Activated CD4-positive, alpha-beta T cell treated with anti-CD3 and anti-CD28 coated beads, Interleukin-2, Interleukin-4, amounts not matched to agents 100 ng/mL and 50 ng/mL, durations not matched to agents 16 hours and 8 hours (primary cell): ENCODE results near the gene MGMT.

Source experiments
- DNase-seq: peaks from one replicate; pipeline ENCODE4 v3.0.0-alpha.2; 2020; ENCODE audit warnings: low spot score

MGMT gene

DNA sequence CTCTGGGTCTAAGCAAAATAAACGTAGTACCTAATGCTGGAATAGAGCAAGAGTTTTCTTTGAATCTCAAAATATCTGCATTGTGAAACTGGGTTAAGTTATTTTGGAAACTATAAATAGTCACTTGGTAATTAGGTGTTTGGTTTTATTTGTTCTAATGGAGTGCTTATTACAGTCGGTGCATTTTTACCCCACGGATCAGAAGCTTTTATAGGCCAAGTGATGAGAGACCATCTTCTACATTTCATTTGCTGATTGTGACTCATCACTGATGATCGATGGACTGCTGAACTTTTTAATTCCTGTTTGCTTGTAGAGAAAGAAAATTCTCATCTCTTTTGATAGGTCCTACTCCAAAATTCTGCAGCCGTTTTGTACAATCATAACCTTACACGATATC, 28.2 kb downstream of the MGMT start:
- DNase-seq = no peak

DNA sequence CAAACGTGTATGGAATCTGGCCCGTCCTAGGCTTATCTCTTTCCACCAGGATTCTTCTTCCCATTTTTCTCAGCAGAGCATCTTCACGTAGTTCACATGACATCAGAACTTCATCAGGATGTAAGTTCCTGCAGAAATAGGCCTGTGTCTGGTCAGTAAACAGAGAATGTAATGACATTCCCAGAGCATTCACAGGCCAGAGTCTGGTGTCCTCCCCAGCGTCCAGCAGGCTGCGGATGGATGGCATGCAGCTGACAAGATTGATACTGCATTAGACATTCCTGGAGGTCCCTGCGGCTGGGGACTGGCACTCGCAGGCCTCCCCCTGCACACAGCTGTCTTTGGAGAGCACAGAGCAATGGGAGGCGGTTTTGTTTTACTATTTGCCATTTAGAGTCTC, 28.7 kb downstream of the MGMT start:
- no peak for DNase-seq

DNA sequence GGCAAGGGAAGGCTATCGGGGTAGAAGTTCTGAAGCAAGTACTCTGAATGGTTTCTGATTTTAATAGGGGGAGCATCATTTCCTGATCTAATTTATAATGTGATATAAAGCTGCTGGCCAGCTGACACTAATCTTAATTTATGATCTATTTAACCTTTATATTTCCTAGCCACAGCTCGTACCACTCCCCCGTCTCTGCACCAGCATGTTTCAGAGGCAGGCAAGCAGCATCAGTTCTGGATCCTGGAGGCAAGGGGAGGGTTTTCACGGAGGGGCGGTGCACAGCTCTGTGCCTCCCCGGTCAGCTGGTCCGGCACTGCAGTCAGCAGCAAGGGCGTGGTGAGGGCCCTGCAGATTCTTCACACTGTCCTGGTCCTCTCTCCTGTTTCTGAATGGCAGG, 30.0 kb downstream of the MGMT start:
- DNase-seq = no peak

DNA sequence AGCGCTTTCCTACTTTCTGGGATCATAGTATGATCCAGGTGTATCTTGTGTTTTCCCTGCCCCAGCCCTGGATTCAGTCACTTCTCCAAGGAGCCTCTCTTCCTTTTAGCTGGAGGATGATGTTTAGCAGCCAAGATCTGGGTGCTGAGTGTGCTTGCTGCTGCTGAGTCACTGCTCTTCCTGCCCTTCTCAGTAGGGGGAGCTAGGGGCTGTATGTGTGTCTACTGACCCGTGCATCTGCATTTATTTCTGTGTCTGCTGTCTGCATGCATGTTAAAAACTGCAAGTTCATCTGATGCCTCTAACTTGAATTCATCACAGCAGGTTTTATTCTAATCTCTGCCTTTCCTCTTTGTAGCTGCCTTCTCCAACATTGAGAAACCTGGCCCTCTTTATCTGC, 31.6 kb downstream of the MGMT start:
- no peak for DNase-seq

DNA sequence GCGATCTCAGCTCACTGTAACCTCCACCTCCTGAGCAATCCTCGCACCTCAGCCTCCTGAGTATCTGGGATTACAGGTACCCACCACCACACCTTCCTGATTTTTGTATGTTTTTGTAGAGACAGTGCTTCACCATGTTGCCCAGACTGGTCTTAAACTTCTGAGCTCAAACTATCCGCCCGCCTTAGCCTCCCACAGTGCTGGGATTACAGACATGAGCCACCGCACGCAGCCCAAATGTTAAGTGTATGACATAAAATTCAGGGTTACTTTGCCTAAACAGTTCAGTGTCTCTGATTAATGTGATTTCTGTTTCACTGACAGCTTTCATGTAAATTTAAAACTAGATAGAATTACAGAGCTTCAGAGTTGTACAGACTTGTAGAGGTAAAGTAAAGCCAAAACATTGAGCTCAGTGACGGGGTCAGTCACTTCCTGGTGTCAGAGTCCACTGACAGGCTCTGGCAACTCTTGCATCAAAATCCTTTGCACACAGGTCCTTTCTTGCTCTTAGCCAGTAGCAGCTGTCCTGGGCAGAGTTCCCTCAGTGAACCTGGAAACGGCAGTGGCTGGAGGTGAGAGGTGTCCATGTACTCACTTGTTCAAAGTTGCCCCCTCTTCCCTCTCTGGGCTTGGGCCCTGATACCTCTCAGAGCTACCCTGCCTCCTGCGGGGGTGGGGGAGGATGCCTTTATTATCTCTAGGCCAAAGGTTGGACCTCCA, 33.7 kb downstream of the MGMT start:
- no peak for DNase-seq

DNA sequence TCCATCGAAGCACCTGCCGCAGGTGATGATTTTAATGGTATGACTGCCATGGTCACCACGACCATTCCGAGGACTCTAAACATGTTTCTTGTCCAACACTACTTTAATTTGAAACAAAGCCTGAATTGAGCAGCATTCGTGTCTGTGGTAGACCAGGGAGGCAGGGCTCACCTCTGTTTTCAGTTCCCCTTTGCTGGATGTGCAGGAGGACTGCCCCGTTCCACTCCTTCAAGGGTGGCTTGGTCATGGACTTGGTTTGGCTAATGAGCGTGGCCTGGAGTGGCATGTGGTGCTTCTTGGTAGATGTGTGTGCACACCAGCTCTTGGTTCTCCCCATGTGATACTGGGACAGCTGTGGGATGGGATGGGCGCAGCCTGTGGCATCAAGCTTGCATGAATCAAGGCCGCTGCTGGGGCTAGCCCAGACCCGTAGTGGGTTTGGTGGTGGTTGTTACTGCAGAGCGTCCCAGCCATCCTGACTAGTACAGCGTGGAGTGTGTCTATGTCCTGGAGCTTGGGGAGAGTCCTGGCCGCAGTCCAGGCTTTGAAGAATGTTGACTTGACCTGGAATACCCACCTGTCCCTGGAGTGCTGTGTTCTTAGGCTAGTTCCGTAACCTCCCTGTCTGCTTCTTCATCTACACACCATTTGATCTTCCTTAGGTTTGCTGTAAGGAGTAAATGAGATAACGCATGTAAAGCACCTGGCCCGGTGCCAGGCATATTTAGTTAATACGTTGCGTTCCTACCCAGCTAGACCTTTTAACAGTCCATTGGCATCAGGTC, 34.8 kb downstream of the MGMT start:
- DNase-seq = no peak

DNA sequence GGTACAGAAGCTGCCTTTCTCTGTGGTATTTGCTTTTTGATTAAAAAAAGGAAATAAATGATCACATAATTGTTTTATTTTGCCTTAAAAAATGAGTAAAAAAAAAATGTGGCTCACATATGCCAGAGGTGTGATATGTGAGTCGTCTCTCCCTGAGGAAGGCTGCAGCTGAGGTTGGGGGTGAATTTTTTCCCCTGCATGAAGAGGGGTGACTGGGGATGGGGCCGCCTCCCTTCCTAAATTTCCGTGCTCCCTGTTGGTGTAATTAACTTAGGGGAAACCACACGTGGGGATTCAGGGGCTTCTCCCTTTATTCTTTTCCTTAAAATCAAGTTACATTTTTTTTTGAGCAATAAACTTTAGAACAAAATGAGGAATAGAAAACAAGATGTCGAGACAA, 35.4 kb downstream of the MGMT start:
- DNase-seq = no peak

DNA sequence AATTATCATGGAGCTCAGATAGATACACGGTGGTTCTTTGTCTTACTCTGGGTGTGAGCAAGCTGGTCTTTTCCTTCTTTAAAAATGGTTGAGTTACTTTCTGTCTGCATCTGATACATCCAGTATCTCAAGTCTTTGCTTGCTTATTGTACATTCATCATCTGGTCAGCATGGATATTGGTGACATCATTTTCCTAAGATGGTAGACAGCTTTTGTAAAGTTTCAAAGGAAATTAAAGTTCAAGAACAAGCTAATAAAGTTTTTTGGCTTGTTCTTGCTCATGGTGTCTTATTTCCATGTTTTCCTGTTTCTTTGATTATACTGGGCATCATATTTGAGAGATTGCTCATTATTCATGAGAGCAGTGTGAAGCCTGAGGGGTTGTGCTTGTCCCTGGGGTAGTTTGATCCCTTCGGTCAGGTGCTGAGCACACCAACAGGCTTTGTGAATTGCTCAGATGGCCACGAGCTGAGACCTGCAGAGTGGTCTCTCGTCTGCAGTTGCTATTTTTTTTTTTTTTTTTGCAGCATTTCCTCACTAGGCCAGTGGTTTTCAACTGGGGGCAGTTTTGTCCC, 38.5 kb downstream of the MGMT start:
- DNase-seq = no peak

DNA sequence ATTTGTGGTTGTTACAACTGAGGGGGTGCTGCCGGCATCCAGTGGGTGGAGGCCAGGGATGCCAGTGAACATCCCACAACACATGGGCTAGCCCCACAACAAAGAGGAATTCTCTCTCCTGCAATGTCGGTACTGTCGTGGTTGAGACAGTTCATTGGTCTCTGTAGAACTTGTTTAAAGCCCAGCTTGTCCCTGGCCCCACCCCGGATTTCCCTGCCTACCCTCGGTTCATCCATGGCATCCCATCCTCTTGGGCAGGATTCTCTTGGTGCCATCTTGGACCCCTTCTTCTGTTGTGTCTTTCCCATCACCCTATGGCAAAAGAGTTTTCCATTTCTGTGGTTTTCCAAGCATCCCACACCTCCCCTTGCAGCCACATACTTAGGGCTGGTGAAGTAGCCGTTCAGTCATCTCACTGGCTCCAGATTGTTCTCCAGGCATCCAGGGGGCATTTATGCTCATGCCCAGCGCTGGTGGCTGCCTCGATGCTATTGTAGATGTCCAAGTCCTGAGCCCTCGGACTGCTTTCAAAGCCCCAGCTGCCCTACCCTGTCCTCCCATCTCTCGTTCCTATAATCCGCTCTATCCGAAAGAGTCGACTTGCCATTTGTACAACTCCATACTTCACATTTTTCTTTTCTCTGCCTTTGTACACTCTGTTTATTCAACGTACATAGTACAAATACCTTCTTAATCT, 39.2 kb downstream of the MGMT start:
- no peak for DNase-seq

DNA sequence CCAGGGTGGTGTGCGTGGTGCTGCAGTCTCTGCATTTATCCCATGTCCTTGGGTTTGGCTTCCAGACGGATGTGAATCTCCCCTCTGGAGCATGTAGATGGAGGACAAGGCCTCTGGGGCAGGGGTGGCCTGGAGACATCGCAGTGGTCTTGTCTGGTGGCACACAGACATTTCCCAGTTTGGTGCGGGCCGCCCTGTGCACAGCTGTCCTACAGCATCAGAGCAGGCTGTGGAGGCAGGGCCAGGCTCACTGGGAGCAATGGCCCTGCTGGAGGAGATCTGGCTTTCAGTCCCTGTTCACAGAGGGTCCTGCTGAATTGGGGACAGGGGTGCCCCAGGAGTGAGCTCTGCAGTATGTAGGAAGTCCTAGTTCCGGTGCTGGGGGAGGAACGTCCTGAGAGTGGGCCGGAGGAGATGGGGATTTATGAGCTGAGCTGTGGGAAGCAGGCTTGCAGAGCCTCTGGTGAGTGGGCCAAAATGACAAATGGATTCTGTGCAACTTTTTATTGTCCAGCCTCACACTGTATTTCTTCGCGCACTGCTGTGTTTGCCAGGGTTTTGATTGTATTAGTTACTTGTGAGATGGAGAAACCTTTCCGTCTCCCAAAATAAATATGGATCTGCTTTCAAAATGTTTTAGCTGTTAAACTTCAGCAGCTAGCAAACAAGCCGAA, 40.3 kb downstream of the MGMT start:
- no peak for DNase-seq

DNA sequence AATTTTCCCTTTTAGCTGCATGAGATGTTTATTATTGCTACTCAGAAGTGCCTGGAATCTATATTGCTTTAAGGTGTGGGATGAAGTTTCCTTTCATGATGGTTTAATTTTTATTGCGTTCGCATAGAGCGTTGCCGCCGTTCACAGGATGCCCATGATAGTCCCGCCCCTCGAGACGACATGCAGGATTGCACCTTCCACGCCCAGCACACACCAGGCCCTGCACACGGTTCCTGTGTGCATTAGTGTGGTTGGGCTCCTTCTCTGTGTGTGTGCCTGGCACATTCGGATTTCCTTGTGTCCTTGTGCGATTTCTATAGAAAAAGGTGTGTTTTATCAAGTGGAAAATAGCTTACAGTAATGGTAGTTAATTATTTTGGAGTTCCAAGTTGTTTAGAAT, 42.1 kb downstream of the MGMT start:
- DNase-seq = no peak

DNA sequence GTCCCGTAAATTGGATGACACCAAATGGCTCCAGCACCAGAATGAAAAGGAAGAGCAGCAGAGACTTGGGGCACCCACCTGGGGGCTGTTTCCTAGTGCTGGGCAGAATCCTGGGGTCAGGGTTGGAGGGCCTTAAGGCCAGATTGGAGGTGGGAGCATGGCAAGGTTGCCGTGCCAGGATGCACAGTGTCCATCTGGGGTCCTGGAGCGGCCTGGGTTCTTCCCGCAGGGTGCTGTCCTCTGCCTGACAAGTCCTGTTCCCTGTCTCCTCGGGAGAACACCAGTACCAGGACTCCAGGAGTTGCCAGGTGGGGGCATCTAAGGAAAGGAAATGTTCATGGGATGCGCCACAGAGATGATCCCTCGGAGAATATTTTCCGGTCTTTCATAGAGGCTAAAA, 42.8 kb downstream of the MGMT start:
- no peak for DNase-seq

DNA sequence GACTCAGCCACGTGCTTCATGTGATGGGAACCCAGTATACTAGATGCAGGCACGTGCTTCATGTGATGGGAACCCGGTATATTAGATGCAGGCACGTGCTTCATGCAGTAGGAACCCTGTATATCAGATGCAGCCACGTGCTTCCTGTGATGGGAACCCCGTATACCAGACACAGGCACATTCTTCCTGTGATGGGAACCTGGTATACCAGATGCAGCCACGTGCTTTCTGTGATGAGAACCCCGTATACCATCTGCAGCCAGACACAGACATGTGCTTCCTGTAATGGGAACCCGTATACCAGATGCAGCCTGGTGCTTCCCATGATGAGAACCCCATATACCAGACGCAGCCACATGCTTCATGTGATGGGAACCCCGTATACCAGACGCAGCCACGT, 44.0 kb downstream of the MGMT start:
- DNase-seq = no peak

DNA sequence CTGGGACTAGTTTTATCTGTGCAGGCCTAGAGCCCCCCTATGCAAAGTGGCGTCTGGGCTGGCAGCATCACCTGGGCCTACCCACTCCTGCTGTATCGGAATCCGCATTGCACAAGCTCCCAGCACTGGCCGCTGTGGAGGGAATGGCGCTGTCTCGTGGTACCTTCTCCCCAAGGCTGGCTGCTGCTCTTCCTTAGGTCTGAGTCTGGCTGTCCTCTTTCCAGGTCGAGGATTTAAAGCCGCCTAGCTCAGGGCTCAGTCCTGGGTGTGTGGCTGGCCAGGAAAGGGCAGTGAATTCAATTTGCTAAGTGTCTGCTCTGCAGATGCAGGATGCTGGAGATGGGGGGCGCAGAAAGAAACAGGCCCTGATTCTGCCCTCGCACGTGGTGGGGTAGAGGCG, 44.7 kb downstream of the MGMT start:
- no peak for DNase-seq

DNA sequence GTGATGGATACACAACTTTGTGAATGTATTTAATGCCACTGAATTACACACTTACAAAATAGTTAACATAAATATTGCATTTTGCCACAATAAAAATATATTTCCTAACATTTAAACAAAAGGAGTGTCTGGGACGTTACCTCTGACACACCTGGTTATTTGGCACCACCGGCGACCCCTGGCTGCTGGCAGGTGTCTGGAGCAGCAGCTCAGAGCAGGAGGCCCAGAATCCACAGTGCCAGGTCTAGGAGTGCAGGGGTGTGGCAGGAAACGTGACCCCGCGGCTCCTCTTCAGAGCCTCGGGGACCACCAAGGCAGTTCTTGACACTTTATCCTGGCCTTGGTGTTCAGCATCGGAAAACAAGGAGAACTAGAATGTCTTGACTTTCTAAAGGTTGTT, 46.3 kb downstream of the MGMT start:
- DNase-seq = no peak

DNA sequence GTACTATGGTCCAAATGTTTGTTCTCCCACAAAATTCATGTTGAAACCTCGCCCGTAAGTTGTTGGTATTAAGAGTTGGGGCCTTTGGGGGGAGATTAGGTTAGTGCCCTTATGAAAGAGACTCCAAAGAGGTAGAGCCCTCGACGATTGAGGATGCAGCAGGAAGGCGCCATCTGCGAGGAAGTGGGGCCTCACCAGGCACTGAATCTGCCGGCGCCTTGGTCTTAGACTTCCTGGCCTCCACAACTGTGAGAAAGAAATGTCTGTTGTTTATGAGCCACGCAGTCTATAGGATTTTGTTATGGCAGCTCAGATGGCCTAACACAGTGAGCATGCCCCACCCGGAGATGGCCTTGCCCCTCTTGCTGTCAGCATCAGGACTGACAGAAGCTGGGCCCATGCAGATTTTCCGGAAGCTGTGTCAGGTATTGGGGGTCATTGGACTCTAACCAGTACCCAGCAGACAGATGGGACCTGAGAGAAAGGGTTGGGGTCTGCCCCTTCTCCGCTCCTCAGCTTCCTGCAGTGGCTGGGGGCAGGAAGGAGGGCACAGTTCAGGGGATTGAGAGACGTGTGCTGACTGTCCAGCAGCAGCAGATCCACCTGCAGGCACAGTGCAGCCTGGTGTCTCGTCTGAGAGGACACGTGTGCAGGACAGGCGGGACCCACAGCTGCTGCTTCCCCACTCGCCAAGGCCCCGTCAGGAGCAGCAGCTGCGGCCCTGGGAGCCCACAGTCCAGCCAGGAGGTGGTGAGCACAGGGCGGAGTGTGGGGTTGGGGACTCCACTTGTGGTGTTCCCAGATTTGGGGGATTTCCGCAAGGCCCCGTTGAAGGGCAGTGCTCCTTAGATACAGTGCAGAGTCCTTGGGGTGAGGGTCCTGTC, 47.8 kb downstream of the MGMT start:
- DNase-seq = no peak

DNA sequence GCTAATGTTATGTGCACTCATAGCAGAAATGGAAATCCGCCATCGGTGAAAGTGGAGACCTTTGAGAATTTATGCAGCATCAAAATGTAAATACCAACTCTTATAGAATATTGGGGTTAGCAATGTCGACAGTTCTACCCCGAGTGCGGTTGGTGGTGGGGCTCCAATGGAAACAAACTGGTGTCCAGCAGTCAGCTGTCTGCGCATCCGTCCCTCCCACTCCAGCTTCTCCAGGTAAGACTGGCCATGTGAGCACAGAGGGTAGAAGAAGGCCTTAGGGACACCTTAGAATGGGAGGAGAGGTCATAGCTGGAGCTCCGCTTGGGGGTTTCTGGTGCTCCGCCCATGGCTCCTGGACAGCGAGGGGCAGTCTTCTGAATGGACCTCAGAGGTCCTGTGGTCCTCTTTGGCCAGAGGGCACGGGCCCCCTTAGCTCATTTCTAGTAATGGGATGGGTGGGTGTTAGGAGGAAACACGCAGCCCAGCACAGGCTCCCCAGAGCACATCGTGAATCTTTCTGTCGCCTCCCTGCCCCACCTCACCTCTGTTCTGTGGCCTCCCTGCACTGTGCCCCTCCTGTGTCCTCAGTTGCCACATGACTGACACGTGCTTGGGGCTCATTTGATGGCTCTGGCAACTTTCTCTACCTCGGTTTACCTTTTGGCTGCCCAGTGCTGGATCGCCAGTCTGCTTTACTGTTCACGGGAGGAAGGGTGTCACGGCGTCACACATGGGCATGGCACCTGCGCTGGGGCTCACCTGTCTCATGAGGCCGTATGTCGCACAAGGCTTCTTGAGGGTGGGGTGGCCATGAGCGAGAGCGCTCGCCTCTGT, 50.0 kb downstream of the MGMT start:
- no peak for DNase-seq

DNA sequence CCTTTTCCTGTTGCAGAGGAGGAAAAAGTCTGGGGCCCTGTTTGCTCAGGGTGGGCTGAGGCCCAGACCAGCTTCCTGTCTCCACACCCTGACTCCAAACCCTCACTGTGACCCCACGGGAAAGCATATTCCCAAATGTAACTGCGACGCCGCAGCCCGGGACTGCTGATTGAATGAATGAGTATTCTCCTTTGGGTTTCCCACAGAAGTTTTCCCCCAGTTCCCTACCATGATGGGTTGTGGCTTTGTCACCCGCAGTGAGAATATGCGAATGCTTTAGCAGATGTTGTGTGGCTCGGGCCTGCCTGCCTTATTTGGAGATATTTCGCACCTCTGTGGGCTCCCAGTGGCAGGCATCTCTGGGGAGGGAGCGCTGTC, 50.6 kb downstream of the MGMT start:
- no peak for DNase-seq

DNA sequence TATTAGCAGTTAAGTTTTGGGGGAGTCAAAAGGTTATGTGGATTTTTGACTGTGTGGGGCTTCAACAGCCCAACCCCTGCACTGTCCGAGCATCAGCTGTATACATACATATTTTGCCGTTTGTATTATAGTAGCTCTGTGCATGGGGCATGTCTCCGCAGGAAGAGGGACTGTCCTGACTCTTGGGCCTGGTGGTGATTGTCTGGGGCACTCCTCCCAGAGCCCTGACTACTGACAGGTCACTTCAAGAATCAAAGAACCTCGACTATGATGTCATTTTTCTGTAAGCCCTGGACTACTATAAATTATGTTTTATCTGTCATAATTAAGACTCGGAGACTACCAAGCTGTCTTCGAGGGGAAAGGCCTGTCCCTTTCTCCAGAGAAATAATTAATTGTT, 51.8 kb downstream of the MGMT start:
- no peak for DNase-seq

DNA sequence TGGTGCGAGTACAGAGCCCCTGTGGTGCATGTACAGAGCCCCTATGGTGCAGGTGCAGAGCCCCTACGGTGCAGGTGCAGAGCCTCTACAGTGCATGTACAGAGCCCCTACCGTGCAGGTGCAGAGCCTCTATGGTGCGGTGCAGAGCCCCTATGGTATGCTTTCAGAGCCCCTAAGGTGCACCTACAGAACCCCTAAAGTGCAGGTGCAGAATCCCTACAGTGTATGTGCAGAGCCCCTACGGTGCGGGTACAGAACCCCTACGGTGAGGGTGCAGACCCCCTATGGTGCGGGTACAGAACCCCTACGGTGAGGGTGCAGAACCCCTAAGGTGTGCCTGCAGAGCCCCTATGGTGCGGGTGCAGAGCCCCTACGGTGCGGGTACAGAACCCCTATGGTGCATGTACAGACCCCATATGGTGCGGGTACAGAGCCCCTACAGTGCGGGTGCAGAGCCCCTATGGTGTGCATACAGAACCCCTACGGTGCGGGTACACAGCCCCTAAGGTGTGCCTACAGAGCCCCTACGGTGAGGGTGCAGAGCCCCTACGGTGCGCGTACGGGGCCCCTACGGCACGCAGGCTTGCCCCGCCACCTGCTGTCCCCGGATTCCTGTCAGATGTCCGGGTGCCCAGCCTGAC, 53.5 kb downstream of the MGMT start:
- no peak for DNase-seq
